ENCODE results near the gene PRKACB. TPM values are rescaled to one million over a fixed set of nuclear protein-coding genes. Genes with fewer than 3 reads are reported as not detected.
A peak's percentile ranks its signal among the peaks of the same experiment; 100 is the strongest.

PRKACB gene
- total RNA-seq, 2 donors from 2014 or later = 85.2 to 149 TPM

- intact Hi-C loops (cut with DNase I) = no loop called here
- Histone ChIP-seq H3K4me1 (no peaks in the 10 kb centered on the region), H3K27ac (no peak overlapping the region)
Observed at GRCh38 chr1:84259376-84259775, 115.3 kb downstream of the PRKACB start.

GRCh38 chr1:84259989-84260388 is 115.9 kb downstream of the PRKACB start:
- H3K9ac ChIP-seq (ENCODE audit: low read depth in 2 of 2, low read length in 2 of 2) = no peak overlapping the region

More at GRCh38 chr1:84259376-84259775, 115.3 kb downstream of the PRKACB start:
- no peak overlapping the region for H3K9ac ChIP-seq (ENCODE audit: low read depth in 2 of 2, low read length in 2 of 2)
- DNase-seq = no peak
- no peaks in the 10 kb centered on the region for H3K9me3 ChIP-seq
- no peaks in the 10 kb centered on the region for H3K27me3 ChIP-seq
- H3K36me3 ChIP-seq = no peaks in the 10 kb centered on the region
- H3K4me3 ChIP-seq = no peak overlapping the region
- TF ChIP-seq CTCF (IDR thresholded peaks at IDR 0.05) = no peak

GRCh38 chr1:84260852-84261518 is 116.9 kb downstream of the PRKACB start:
- DNase-seq = peak; percentile 64
- no peak for TF ChIP-seq CTCF (IDR thresholded peaks at IDR 0.05)
- Histone ChIP-seq H3K9me3 (no peaks in the 10 kb centered on the region), H3K27me3 (no peaks in the 10 kb centered on the region), H3K27ac (peak overlapping the region; percentile 55), H3K4me1 (no peaks in the 10 kb centered on the region), H3K36me3 (no peaks in the 10 kb centered on the region), H3K9ac (ENCODE audit: low read depth in 2 of 2, low read length in 2 of 2) (no peak overlapping the region), H3K4me3 (no peak overlapping the region)
- intact Hi-C loops (cut with DNase I) = no loop called here

More at GRCh38 chr1:84259989-84260388, 115.9 kb downstream of the PRKACB start:
- TF ChIP-seq CTCF (IDR thresholded peaks at IDR 0.05) = no peak
- no peak for DNase-seq
- Histone ChIP-seq H3K27ac (no peak overlapping the region), H3K9me3 (no peaks in the 10 kb centered on the region), H3K4me3 (no peak overlapping the region), H3K27me3 (no peaks in the 10 kb centered on the region), H3K36me3 (no peaks in the 10 kb centered on the region), H3K4me1 (no peaks in the 10 kb centered on the region)
- intact Hi-C loops (cut with DNase I) = no loop called here

- H3K9me3 ChIP-seq = no peaks in the 10 kb centered on the region
- TF ChIP-seq CTCF (IDR thresholded peaks at IDR 0.05) = no peak
- H3K4me3 ChIP-seq = no peak overlapping the region
- no peaks in the 10 kb centered on the region for H3K4me1 ChIP-seq
- H3K27ac ChIP-seq = no peak overlapping the region
- no peaks in the 10 kb centered on the region for H3K36me3 ChIP-seq
- no peaks in the 10 kb centered on the region for H3K27me3 ChIP-seq
- DNase-seq = no peak
- H3K9ac ChIP-seq (ENCODE audit: low read depth in 2 of 2, low read length in 2 of 2) = no peak overlapping the region
- intact Hi-C loops (cut with DNase I) = no loop called here
Observed at GRCh38 chr1:84264961-84265360, 120.9 kb downstream of the PRKACB start.

- DNase-seq = no peak
- Histone ChIP-seq H3K36me3 (no peaks in the 10 kb centered on the region), H3K9me3 (no peaks in the 10 kb centered on the region), H3K4me3 (no peak overlapping the region), H3K9ac (ENCODE audit: low read depth in 2 of 2, low read length in 2 of 2) (no peak overlapping the region), H3K27ac (peak overlapping the region; percentile 56), H3K4me1 (peaks cover 3% of the 10 kb centered on the region), H3K27me3 (no peaks in the 10 kb centered on the region)
- TF ChIP-seq CTCF (IDR thresholded peaks at IDR 0.05) = no peak
- intact Hi-C loops (cut with DNase I) = no loop called here
Observed at GRCh38 chr1:84265867-84266266, 121.8 kb downstream of the PRKACB start.

Data from colonic mucosa (tissue), 4 donors.